H7 (cell line): Measurements from ENCODE around the gene NAA80. TPM values are rescaled to one million over a fixed set of nuclear protein-coding genes. Genes with fewer than 3 reads are reported as not detected.
A peak's percentile ranks its signal among the peaks of the same experiment; 100 is the strongest.

ENCODE experiments used
- DNase-seq: peaks from one replicate; pipeline ENCODE4 v3.0.0; 2012
- H3K27me3 ChIP-seq: 2 replicates; pipeline ENCODE4 v1.6.0; 2011; ENCODE audit warnings: mild to moderate bottlenecking, low read length; ENCODE audit not compliant: control insufficient read depth, insufficient read depth
- H3K36me3 ChIP-seq: replicated peaks from 2 replicates; pipeline ENCODE4 v1.5.1; 2011; ENCODE audit warnings: low read length; ENCODE audit not compliant: control insufficient read depth, insufficient read depth
- H3K4me3 ChIP-seq: 2 replicates; pipeline ENCODE4 v1.5.1; 2011; ENCODE audit warnings: low read depth, mild to moderate bottlenecking, control low read depth, low read length, moderate library complexity; ENCODE audit not compliant: insufficient read depth
- total RNA-seq: library from RNA; depleted of rRNA; stranded (reverse); fragments of >200 nt; shearing (Covaris generic); gene quantifications from 2 replicates; pipeline ENCODE4 v1.2.3, GENCODE V29; 2014; rRNA removed

NAA80 gene
- total RNA-seq, 1 experiment from 2014 or later: 23.7 TPM

- peak; percentile 78 for DNase-seq
- Histone ChIP-seq H3K4me3 (no peak overlapping the region), H3K27me3 (no peaks in the 10 kb centered on the region), H3K36me3 (peaks cover 19% of the 10 kb centered on the region)
Observed at GRCh38 chr3:50258979-50259378, 40.2 kb downstream of the NAA80 start.

GRCh38 chr3:50258029-50258680 is 41.0 kb downstream of the NAA80 start:
- Histone ChIP-seq H3K27me3 (no peaks in the 10 kb centered on the region), H3K4me3 (no peak overlapping the region), H3K36me3 (peaks cover 20% of the 10 kb centered on the region)
- no peak for DNase-seq

- Histone ChIP-seq H3K36me3 (peaks cover 24% of the 10 kb centered on the region), H3K4me3 (no peak overlapping the region), H3K27me3 (no peaks in the 10 kb centered on the region)
- peak; percentile 89 for DNase-seq
Observed at GRCh38 chr3:50256978-50257890, 42.0 kb downstream of the NAA80 start.

GRCh38 chr3:50255251-50255615 is 44.0 kb downstream of the NAA80 start:
- Histone ChIP-seq H3K27me3 (no peaks in the 10 kb centered on the region), H3K36me3 (peaks cover 27% of the 10 kb centered on the region), H3K4me3 (no peak overlapping the region)
- DNase-seq: no peak

GRCh38 chr3:50254577-50255250 is 44.5 kb downstream of the NAA80 start:
- H3K4me3 ChIP-seq: no peak overlapping the region
- DNase-seq: peak; percentile 72
- peaks cover 27% of the 10 kb centered on the region for H3K36me3 ChIP-seq
- no peaks in the 10 kb centered on the region for H3K27me3 ChIP-seq

GRCh38 chr3:50251220-50251619 is 48.0 kb downstream of the NAA80 start:
- no peaks in the 10 kb centered on the region for H3K27me3 ChIP-seq
- no peak overlapping the region for H3K4me3 ChIP-seq
- DNase-seq: no peak
- peaks cover 16% of the 10 kb centered on the region for H3K36me3 ChIP-seq

GRCh38 chr3:50250514-50250913 is 48.7 kb downstream of the NAA80 start:
- no peaks in the 10 kb centered on the region for H3K27me3 ChIP-seq
- no peak for DNase-seq
- H3K4me3 ChIP-seq: no peak overlapping the region
- peaks cover 13% of the 10 kb centered on the region for H3K36me3 ChIP-seq

GRCh38 chr3:50249457-50249856 is 49.7 kb downstream of the NAA80 start:
- Histone ChIP-seq H3K4me3 (no peak overlapping the region), H3K36me3 (peaks cover 12% of the 10 kb centered on the region), H3K27me3 (no peaks in the 10 kb centered on the region)
- DNase-seq: no peak

GRCh38 chr3:50248387-50248786 is 50.8 kb downstream of the NAA80 start:
- H3K4me3 ChIP-seq: no peak overlapping the region

GRCh38 chr3:50246517-50246954 is 52.7 kb downstream of the NAA80 start:
- Histone ChIP-seq H3K36me3 (peaks cover 4% of the 10 kb centered on the region), H3K27me3 (no peaks in the 10 kb centered on the region), H3K4me3 (no peak overlapping the region)
- peak; percentile 72 for DNase-seq

More at GRCh38 chr3:50248387-50248786, 50.8 kb downstream of the NAA80 start:
- DNase-seq: no peak
- no peaks in the 10 kb centered on the region for H3K27me3 ChIP-seq
- peaks cover 12% of the 10 kb centered on the region for H3K36me3 ChIP-seq

Other genes with a start within 250 kb of the NAA80 start
- gene RBM5, start 210.5 kb downstream of the NAA80 start, total RNA-seq: 69.1 and 104 TPM in 2 replicates
- 40.5 and 44.5 TPM in 2 replicates for gene SEMA3F, start 144.1 kb downstream of the NAA80 start, total RNA-seq
- gene GNAT1, start 107.8 kb downstream of the NAA80 start, total RNA-seq: not detected in 2 replicates
- gene SLC38A3, start 94.1 kb downstream of the NAA80 start, total RNA-seq: 0.21 and 0.22 TPM in 2 replicates
- gene GNAI2, start 63.2 kb downstream of the NAA80 start, total RNA-seq: 204 and 246 TPM in 2 replicates
- 2.8 and 4.4 TPM in 2 replicates for gene SEMA3B, start 30.3 kb downstream of the NAA80 start, total RNA-seq
- 0.07 and 1.2 TPM in 2 replicates for gene LSMEM2, start 20.3 kb downstream of the NAA80 start, total RNA-seq
- 118 and 146 TPM in 2 replicates for gene IFRD2, start 7.0 kb downstream of the NAA80 start, total RNA-seq
- gene HYAL3, start within 50 bp of the NAA80 start, total RNA-seq: 3.5 and 5.7 TPM in 2 replicates
- gene HYAL1, start 4.2 kb upstream of the NAA80 start, total RNA-seq: 5.4 and 8.2 TPM in 2 replicates
- 122 TPM in 2 replicates for gene HYAL2, start 23.3 kb upstream of the NAA80 start, total RNA-seq
- gene TUSC2, start 28.8 kb upstream of the NAA80 start, total RNA-seq: 36.3 and 42.1 TPM in 2 replicates
- 11.4 and 16.7 TPM in 2 replicates for gene RASSF1, start 41.4 kb upstream of the NAA80 start, total RNA-seq
- gene ZMYND10, start 46.3 kb upstream of the NAA80 start, total RNA-seq: 1.1 and 1.3 TPM in 2 replicates
- 41.1 and 41.6 TPM in 2 replicates for gene NPRL2, start 51.4 kb upstream of the NAA80 start, total RNA-seq
- gene CYB561D2, start 51.5 kb upstream of the NAA80 start, total RNA-seq: 19.0 and 20.0 TPM in 2 replicates
- 33.1 and 38.7 TPM in 2 replicates for gene TMEM115, start 60.1 kb upstream of the NAA80 start, total RNA-seq
- 5.5 and 5.9 TPM in 2 replicates for gene CACNA2D2, start 204.2 kb upstream of the NAA80 start, total RNA-seq